Mesenchymal stem cell (in vitro differentiated cells and primary cell): ENCODE measurements around the gene PPP1R9A.

ENCODE experiments used
- DNase-seq: peaks from one replicate; pipeline ENCODE4 v3.0.0-alpha.2; 2013
- H2AFZ ChIP-seq: one replicate; pipeline ENCODE4 v1.6.1; 2013; ENCODE audit warnings: low read depth, mild to moderate bottlenecking, control low read depth, inconsistent platforms, low read length, moderate library complexity
- H2AK5ac ChIP-seq: 2 replicates; pipeline ENCODE4 v1.6.1; 2013; ENCODE audit warnings: low read length, moderate library complexity, mild to moderate bottlenecking, inconsistent platforms; ENCODE audit not compliant: severe bottlenecking
- H2BK120ac ChIP-seq: one replicate; pipeline ENCODE4 v1.6.1; 2013; ENCODE audit warnings: low read depth, mild to moderate bottlenecking, inconsistent platforms, low read length, moderate library complexity
- H2BK12ac ChIP-seq, 2 experiments: one replicate each; pipeline ENCODE4 v1.6.1; 2013; ENCODE audit warnings: inconsistent platforms in 2 of 2, low read length in 2 of 2, mild to moderate bottlenecking in 2 of 2, moderate library complexity in 2 of 2, control low read depth in 1 of 2
- H2BK15ac ChIP-seq: one replicate; pipeline ENCODE4 v1.6.1; 2013; ENCODE audit warnings: mild to moderate bottlenecking, low read depth, inconsistent platforms; ENCODE audit not compliant: poor library complexity, severe bottlenecking
- H2BK5ac ChIP-seq: 2 replicates; pipeline ENCODE4 v1.6.1; 2013; ENCODE audit warnings: low read depth, mild to moderate bottlenecking, low read length, control low read depth, inconsistent platforms; ENCODE audit not compliant: poor library complexity, severe bottlenecking
- H3K14ac ChIP-seq, 2 experiments: one replicate each; pipeline ENCODE4 v1.6.1; 2013; ENCODE audit warnings: inconsistent platforms in 2 of 2, low read length in 2 of 2, control low read depth in 1 of 2, mild to moderate bottlenecking in 1 of 2, moderate library complexity in 1 of 2
- H3K18ac ChIP-seq, 2 experiments: one replicate each; pipeline ENCODE4 v1.6.1; 2013; ENCODE audit warnings: inconsistent platforms in 2 of 2, low read length in 2 of 2, control low read depth in 1 of 2, low read depth in 1 of 2, mild to moderate bottlenecking in 1 of 2
- H3K23ac ChIP-seq, 2 experiments: one replicate each; pipeline ENCODE4 v1.6.1; 2013; ENCODE audit warnings: inconsistent platforms in 2 of 2, low read length in 2 of 2, mild to moderate bottlenecking in 2 of 2, moderate library complexity in 2 of 2, control low read depth in 1 of 2
- H3K27ac ChIP-seq: 2 replicates; pipeline ENCODE4 v1.5.1; 2013; ENCODE audit warnings: mild to moderate bottlenecking, moderate library complexity, low read length, control low read depth, inconsistent platforms; ENCODE audit not compliant: poor library complexity, severe bottlenecking
- H3K27me3 ChIP-seq, 2 experiments: 2 replicates each; pipeline versions ENCODE4 v1.6.1 to v1.7.0; 2013; ENCODE audit warnings: low read length in 2 of 2, mild to moderate bottlenecking in 2 of 2, moderate library complexity in 2 of 2, control low read depth in 1 of 2, inconsistent platforms in 1 of 2; ENCODE audit not compliant: control insufficient read depth in 1 of 2, insufficient read depth in 1 of 2
- H3K36me3 ChIP-seq, 2 experiments: 2 replicates each; pipeline versions ENCODE4 v1.6.1 to v1.7.0; 2013; ENCODE audit warnings: low read length in 2 of 2, control low read depth in 1 of 2, inconsistent platforms in 1 of 2, low read depth in 1 of 2, mild to moderate bottlenecking in 1 of 2; ENCODE audit not compliant: insufficient read depth in 2 of 2, control insufficient read depth in 1 of 2
- H3K4ac ChIP-seq, 2 experiments: one replicate each; pipeline ENCODE4 v1.6.1; 2013; ENCODE audit warnings: inconsistent platforms in 2 of 2, low read length in 2 of 2, mild to moderate bottlenecking in 2 of 2, moderate library complexity in 2 of 2, control low read depth in 1 of 2, low read depth in 1 of 2
- H3K4me1 ChIP-seq: 2 replicates; pipeline ENCODE4 v1.6.1; 2013; ENCODE audit warnings: low read depth, low read length, control low read depth; ENCODE audit not compliant: control insufficient read depth, insufficient read depth
- H3K4me2 ChIP-seq: 2 replicates; pipeline ENCODE4 v1.6.1; 2013; ENCODE audit warnings: low read length, mild to moderate bottlenecking, inconsistent platforms; ENCODE audit not compliant: poor library complexity, severe bottlenecking
- H3K4me3 ChIP-seq, 2 experiments: 2 replicates each; pipeline versions ENCODE4 v1.5.1 to v1.7.0; 2013; ENCODE audit warnings: low read length in 2 of 2, mild to moderate bottlenecking in 2 of 2, control low read depth in 1 of 2, low read depth in 1 of 2; ENCODE audit not compliant: insufficient read depth in 1 of 2
- H3K79me1 ChIP-seq: replicated peaks from 2 replicates; pipeline ENCODE4 v1.6.1; 2013; ENCODE audit warnings: mild to moderate bottlenecking, control low read depth, low read length, inconsistent platforms; ENCODE audit not compliant: poor library complexity, severe bottlenecking
- H3K9ac ChIP-seq: 2 replicates; pipeline ENCODE4 v1.7.0; 2013; ENCODE audit warnings: mild to moderate bottlenecking, low read length, moderate library complexity
- H3K9me3 ChIP-seq: 2 replicates; pipeline ENCODE4 v1.7.0; 2013; ENCODE audit warnings: mild to moderate bottlenecking, low read length; ENCODE audit not compliant: control insufficient read depth
- H4K8ac ChIP-seq: one replicate; pipeline ENCODE4 v1.6.1; 2013; ENCODE audit warnings: inconsistent platforms, mild to moderate bottlenecking, low read length, moderate library complexity
- H4K91ac ChIP-seq: one replicate; pipeline ENCODE4 v1.6.1; 2013; ENCODE audit warnings: mild to moderate bottlenecking, low read length, inconsistent platforms
- WGBS: methylation state at CpG from one replicate; pipeline ENCODE4 v1.1.7; 2013; ENCODE audit warnings: mixed read lengths; 5-methylcytosine and 5-hydroxymethylcytosine counted together

PPP1R9A gene

GRCh38 chr7:94949532-94949931 lies 42.1 kb downstream of the PPP1R9A start:
- Histone ChIP-seq H4K91ac (no peak overlapping the region), H3K79me1 (peaks cover 15% of the 10 kb centered on the region), H2AK5ac (no peak overlapping the region), H3K4me3 (no peak overlapping the region), H3K14ac (no peak overlapping the region), H3K9me3 (no peaks in the 10 kb centered on the region), H3K36me3 (no peaks in the 10 kb centered on the region), H3K27me3 (no peaks in the 10 kb centered on the region), H3K27ac (no peak overlapping the region), H3K23ac (no peak overlapping the region), H4K8ac (no peak overlapping the region), H3K4me2 (no peak overlapping the region), H3K9ac (no peak overlapping the region), H2BK5ac (no peak overlapping the region), H2AFZ (no peak overlapping the region), H3K4me1 (no peaks in the 10 kb centered on the region), H3K4ac (no peak overlapping the region), H2BK12ac (no peak overlapping the region), H2BK15ac (no peak overlapping the region), H2BK120ac (no peak overlapping the region), H3K18ac (no peak overlapping the region)
- no peak for DNase-seq
- 90% methylated on average over 1 of the region's 1 CpG for WGBS

- 91% methylated on average over 2 of the region's 3 CpGs for whole genome bisulfite sequencing
- Histone ChIP-seq H4K91ac (peak overlapping the region; percentile 18), H2BK5ac (no peak overlapping the region), H3K4me2 (no peak overlapping the region), H3K36me3 (no peaks in the 10 kb centered on the region), H3K27me3 (no peaks in the 10 kb centered on the region), H3K27ac (no peak overlapping the region), H2BK120ac (no peak overlapping the region), H3K4me3 (no peak overlapping the region), H4K8ac (no peak overlapping the region), H3K79me1 (peaks cover 7% of the 10 kb centered on the region), H3K23ac (no peak overlapping the region), H3K14ac (no peak overlapping the region), H3K18ac (no peak overlapping the region), H3K4me1 (peaks cover 1% of the 10 kb centered on the region), H2AK5ac (peak overlapping the region; percentile 17), H3K9me3 (no peaks in the 10 kb centered on the region), H2BK12ac (no peak overlapping the region), H2AFZ (no peak overlapping the region), H2BK15ac (no peak overlapping the region), H3K4ac (no peak overlapping the region), H3K9ac (no peak overlapping the region)
- DNase-seq: no peak
Observed at GRCh38 chr7:94955807-94956206, 48.4 kb downstream of the PPP1R9A start.

DNA sequence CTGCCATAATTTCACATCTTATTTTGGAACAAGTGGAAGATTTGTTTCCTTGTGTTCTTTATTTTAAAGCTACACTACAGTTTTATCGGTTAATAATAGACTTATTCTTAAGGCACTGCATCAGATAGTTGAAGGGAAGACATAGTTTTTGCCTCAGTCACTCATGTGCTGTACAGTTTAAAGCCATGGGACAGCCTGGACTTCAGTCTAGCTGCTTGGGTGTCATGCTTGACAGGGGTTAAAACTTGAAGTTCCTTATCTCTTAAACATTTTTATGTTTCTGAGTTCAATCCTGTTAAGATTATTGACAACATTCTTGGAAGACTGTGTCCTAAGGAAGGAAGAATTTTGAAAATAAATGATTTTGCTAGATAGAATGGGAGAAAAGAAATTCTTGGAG lies 49.7 kb downstream of the PPP1R9A start:
- Histone ChIP-seq H4K91ac (no peak overlapping the region), H3K4ac (no peak overlapping the region), H3K79me1 (peaks cover 7% of the 10 kb centered on the region), H2AFZ (no peak overlapping the region), H2BK12ac (no peak overlapping the region), H3K36me3 (no peaks in the 10 kb centered on the region), H2BK120ac (no peak overlapping the region), H3K27me3 (no peaks in the 10 kb centered on the region), H2AK5ac (no peak overlapping the region), H3K4me2 (no peak overlapping the region), H3K9me3 (no peaks in the 10 kb centered on the region), H2BK15ac (no peak overlapping the region), H3K27ac (no peak overlapping the region), H3K14ac (no peak overlapping the region), H3K4me1 (peaks cover 1% of the 10 kb centered on the region), H3K18ac (no peak overlapping the region), H4K8ac (no peak overlapping the region), H3K4me3 (no peak overlapping the region), H2BK5ac (no peak overlapping the region), H3K9ac (no peak overlapping the region), H3K23ac (no peak overlapping the region)
- DNase-seq: no peak
- no CpG with 5 or more reads among the region's 1 CpG for WGBS

- Histone ChIP-seq H3K79me1 (peaks cover 9% of the 10 kb centered on the region), H2BK5ac (no peak overlapping the region), H3K14ac (no peak overlapping the region), H3K9ac (no peak overlapping the region), H4K8ac (no peak overlapping the region), H3K27me3 (no peaks in the 10 kb centered on the region), H2BK15ac (no peak overlapping the region), H4K91ac (no peak overlapping the region), H3K9me3 (no peaks in the 10 kb centered on the region), H2BK120ac (no peak overlapping the region), H3K4me2 (no peak overlapping the region), H3K23ac (no peak overlapping the region), H2AK5ac (no peak overlapping the region), H3K27ac (no peak overlapping the region), H2BK12ac (no peak overlapping the region), H3K4me1 (no peaks in the 10 kb centered on the region), H3K36me3 (no peaks in the 10 kb centered on the region), H3K18ac (no peak overlapping the region), H3K4me3 (no peak overlapping the region), H3K4ac (no peak overlapping the region), H2AFZ (no peak overlapping the region)
- WGBS: 70% methylated on average over 2 of the region's 2 CpGs
- DNase-seq: no peak
Observed at GRCh38 chr7:94962661-94963060, 55.3 kb downstream of the PPP1R9A start.
